C4-2B (cell line): ENCODE data around the gene BTBD2.

Source experiments
- H3K27ac ChIP-seq: fragments of 450-650 bp; 2 replicates; pipeline ENCODE4 v1.5.1; 2017
- CTCF ChIP-seq: fragments of 450-650 bp; conservative IDR thresholded peaks from 2 replicates; pipeline ENCODE4 v1.5.1; 2017; ENCODE audit warnings: mild to moderate bottlenecking
- ZFX ChIP-seq: fragments of 450-650 bp; IDR thresholded peaks from 2 replicates; pipeline ENCODE4 v1.6.1; 2017

BTBD2 gene

DNA sequence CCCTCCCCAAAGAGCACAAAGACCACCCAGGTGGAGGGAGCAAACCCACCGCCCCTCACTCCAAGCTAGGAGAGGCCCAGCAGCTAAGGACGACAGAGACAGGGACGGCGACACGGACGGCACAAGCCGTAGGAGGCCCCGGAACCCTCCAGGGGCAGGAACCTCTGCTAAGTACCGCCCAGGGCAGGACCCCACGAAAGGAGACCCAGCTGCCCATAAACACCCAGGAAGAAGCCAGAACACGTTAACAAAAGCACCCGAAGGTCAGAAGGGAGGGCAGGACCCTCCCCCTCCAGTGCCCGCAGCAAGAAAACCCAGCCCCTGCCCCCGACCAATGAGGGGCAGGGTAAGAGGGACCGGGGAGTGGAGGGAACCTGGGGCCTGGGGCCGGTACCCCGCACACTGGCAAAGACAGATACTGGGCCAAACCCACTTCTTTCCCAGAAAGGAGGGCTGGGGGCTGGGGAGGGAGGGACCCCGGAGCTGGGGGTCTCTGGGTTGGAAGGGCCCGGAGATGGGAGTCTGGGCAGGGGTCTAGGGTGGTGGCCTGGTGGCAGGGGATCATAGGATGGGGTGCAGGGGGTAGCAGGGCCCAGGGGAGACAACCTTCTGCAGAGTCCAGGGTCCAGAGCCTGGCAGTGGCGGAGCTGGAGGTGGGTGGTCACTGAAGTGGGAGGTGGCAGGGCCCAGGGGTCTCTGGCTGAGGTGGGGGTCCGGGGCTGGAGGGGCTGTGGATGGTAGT, 2.4 kb downstream of the BTBD2 start:
- H3K27ac ChIP-seq: no peak overlapping the region
- TF ChIP-seq ZFX (no peak), CTCF (no peak)

- TF ChIP-seq ZFX (no peak), CTCF (no peak)
- H3K27ac ChIP-seq: no peak overlapping the region
Observed at GRCh38 chr19:2011169-2011568, 4.3 kb downstream of the BTBD2 start.

GRCh38 chr19:2010135-2010668, 5.3 kb downstream of the BTBD2 start:
- TF ChIP-seq CTCF (no peak), ZFX (no peak)
- H3K27ac ChIP-seq: no peak overlapping the region

DNA sequence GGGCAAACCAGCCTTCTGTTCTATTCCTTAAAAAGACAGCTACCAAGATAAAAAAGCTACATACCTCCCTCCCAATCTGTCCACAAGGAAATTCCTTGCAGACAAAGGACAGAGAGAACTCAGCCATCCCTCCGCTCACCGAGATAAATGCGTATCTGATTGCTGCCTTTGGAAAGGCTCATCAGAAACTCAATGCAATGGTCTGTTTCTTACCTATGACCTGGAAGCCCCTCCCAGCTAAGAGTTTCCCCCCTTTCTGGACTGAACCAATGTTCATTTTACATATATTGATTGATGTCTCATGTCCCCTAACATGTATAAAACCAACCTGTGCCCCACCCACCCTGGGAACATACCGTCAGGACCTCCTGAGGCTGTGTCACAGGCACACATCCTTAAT, 11.6 kb downstream of the BTBD2 start:
- TF ChIP-seq CTCF (no peak), ZFX (no peak)
- no peak overlapping the region for H3K27ac ChIP-seq

DNA sequence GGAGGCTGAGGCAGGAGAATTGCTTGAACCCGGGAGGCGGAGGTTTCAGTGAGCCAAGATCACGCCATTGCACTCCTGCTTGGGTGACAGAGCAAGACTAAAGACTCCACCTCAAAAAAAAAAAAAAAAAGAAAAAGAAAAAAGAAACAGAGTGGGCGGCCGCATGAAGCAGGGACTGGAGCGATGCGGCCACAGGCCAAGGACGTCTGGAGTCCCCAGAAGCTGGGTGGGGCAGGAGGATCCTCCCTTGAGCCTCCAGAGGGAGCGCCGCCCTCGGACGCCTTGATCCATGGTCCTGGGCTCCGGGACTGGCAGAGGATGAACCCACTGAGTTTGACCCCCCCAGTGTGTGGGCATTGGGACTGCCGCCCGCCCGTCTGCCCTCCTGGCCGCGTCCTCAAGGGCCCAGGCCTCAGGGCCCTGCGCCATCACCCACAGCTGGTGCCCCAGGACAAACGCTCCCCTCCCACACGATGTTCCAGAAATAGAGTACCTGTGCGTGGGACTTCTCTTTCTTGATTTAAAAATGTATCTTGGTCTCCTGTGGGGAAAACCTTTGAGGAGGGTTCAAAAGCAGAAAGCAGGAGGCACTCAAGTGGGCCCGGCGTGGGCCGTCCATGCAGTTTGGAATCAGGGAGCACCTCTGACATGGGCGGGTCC, 15.5 kb downstream of the BTBD2 start:
- no peak overlapping the region for H3K27ac ChIP-seq
- TF ChIP-seq CTCF: no peak
- TF ChIP-seq ZFX: no peak

DNA sequence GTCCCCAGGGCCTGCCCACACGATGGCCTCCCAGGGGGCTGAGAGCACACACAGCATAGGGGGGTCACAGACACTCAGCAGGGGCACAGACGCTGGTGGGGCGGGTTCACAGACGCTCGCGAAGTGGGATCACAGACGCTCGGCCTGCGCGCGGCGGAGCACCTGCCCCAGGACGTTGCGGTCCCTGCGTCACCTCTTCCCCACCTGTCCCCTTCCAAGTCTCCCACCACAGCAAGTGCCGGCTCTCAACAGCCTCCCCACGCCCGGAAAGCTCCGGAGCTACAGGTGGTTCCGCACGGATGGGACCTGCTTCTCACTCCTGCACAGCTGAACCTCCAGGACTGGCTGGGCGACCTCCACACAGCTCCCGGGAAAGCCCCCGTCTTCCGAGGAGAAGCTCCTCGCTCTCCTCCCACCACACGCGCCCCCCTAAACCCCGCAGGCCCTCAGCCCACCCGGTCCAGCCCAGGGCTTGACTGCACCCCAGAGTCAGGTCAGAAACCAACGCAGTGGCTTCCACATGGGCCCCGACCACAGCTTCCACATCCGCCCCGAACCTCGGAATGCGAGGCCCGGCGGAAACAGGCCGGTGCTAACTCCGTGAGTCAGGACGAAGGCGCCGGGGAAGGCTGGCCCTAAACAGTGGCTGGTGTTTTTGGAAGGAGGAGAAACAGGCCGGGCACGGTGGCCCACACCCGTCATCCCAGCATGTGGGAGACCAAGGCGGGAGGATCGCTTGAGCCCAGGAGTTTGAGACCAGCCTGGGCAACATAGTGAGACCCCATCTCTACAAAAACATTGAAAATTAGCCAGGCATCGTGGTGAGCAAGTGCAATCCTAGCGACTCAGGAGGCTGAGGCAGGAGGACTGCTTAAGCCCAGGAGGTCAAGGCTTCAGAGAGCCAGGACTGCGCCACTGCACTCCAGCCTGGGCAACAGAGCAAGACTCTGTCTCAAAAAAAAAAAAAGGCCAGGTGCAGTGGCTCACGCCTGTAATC, 16.5 kb downstream of the BTBD2 start:
- no peak for TF ChIP-seq CTCF
- no peak for TF ChIP-seq ZFX
- H3K27ac ChIP-seq: no peak overlapping the region
